ENCODE measurements around the gene SERTAD2.

The SERTAD2 gene

DNA sequence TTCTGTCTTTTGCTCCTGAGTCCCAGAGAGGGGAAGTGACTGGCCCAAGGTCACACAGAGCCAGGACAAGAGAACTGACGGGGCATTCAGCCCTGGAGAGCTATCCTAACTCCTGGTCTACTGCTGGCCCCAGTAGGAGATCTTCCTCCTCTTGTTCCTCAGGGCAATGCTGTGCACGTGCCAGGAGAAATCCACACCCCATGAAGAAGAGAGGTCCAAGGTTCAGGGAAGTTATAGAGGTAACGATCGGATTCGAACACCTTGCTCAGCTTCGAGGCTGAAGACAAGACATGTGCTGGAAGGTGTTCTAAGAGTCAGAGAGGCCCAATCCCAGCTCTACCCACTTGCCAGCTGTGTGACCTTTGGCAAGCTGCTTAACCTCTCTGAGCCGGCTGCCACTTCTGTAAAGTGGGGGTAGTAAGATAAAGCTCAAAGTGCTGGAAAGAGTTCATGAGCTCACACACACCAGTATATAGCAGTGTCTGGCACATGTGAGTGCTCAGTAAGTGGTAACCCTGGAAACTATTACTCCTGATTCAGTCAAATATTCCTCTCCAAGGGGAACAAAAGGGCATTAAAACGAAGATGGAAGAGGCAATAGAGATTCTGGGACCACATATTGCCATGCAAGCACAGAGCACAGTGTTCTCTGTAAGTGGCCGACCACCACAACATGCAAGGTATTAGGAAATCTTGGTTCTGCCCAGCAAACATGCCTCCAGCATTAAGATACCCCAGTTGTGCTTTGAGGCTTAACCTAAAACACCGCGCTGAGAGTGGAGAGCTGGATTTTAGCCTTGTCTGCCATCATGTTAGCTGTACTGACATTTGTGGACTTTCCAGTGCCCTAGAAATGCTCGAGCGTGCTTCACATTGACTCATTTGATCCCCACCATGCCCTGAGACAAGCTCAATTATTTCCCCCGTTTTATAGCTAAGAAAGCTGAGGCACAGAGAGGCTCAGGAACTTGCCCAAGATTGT lies 25.6 kb downstream of the SERTAD2 start:
- no peak for DNase-seq

- no peak for DNase-seq
These were observed 26.6 kb downstream of the SERTAD2 start for GRCh38 chr2:64626963-64627760.

GRCh38 chr2:64626146-64626809 lies 27.4 kb downstream of the SERTAD2 start:
- no peak for DNase-seq

- no peak for DNase-seq
These were observed 28.2 kb downstream of the SERTAD2 start for GRCh38 chr2:64625299-64626145.

DNA sequence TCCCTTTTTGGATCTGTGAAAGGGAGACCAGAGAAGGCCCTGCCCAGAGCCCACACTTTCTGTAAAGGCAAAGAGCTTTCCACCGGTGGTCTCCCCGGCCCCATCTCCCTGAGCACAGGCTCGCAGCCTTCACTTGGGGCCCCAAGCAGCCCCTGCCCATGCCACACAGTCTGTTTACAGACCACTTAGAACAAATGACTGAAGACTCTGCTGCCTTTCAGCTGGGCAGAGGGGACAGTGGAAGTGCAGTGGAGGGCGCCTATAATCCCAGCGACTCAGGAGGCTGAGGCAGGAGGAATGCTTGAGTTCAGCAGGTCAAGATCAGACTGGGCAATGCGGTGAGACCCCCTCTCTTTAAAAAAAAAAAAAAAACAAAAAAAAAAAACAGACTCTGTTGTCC lies 28.9 kb downstream of the SERTAD2 start:
- DNase-seq, result no peak

GRCh38 chr2:64624108-64624610 lies 29.6 kb downstream of the SERTAD2 start:
- no peak for DNase-seq

- no peak for DNase-seq
These were observed 30.4 kb downstream of the SERTAD2 start for GRCh38 chr2:64623242-64623850.

GRCh38 chr2:64622443-64623241 lies 31.1 kb downstream of the SERTAD2 start:
- DNase-seq, result no peak

DNA sequence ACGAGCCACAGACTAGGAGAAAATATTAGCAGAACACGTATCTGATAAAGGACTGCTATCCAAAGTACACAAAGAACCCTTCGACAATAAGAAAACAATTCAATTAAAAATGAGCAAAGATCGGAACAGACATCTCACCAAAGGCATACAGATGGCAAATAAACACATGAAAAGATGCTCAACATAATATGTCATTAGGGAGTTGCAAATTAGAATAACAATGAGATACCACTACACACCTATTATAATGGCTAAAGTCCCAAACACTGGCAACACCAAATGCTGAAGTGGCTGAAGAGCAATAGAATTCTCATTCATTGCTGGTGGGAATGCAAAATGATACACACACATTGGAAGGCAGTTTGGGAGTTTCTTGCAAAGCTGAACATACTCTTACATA lies 33.1 kb downstream of the SERTAD2 start:
- no peak for DNase-seq

GRCh38 chr2:64617631-64618151 lies 36.0 kb downstream of the SERTAD2 start:
- no peak for DNase-seq

DNA sequence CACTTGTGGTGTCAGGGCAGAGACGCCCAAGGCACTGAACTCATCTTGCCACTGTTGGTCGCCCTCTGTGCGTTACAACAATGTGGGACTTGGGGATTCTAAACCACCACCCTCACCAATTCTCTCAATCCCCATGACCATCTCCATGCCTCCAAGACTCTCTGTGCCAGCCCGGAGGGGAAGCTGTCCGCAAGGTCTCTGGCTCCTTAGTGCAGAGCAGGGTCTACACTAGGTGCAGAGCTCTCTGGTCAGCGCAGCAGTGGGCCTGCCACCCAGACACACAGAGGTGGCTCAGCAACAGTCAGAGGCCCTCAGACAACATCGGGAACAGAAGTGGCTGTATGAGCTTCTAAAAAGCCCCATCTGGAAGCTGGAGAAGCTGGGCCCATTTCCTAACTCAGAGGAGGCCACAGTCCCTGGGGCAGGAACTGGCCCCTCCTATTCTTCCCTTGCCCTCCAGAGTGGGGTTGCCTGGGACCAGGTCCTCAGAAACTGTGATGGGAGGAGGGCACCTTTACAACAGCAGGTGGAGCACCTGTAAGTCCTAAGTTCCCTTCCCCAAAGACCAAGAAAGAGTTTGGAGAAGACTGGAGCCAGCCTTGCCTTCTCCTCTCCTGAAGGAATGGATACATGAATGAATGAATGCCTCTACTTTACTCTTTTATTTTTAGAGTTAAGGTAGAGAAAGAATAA lies 37.7 kb downstream of the SERTAD2 start:
- DNase-seq, result no peak

- no peak for DNase-seq
These were observed 38.4 kb downstream of the SERTAD2 start for GRCh38 chr2:64615192-64615763.

DNA sequence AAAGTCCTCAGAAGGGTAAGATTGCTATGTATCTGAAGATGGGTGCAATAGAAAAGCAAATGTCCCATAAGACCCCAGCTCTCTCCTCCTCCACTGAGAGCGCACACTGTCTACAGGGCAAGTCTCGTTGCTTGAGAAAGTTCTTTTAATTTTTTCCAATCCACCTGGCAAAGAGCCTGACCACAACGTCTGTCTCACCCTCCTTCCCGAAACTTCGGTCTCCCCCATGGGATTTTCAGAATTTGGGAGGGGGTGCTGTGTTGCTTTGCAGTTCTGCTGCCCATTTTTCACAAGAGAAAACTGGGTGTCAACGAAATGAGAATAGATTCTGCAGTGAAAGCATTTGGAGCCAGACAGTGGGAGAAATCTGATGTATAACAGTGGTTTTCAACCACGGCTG lies 40.4 kb downstream of the SERTAD2 start:
- DNase-seq, result no peak

- no peak for DNase-seq
These were observed 41.0 kb downstream of the SERTAD2 start for GRCh38 chr2:64612575-64613195.

DNA sequence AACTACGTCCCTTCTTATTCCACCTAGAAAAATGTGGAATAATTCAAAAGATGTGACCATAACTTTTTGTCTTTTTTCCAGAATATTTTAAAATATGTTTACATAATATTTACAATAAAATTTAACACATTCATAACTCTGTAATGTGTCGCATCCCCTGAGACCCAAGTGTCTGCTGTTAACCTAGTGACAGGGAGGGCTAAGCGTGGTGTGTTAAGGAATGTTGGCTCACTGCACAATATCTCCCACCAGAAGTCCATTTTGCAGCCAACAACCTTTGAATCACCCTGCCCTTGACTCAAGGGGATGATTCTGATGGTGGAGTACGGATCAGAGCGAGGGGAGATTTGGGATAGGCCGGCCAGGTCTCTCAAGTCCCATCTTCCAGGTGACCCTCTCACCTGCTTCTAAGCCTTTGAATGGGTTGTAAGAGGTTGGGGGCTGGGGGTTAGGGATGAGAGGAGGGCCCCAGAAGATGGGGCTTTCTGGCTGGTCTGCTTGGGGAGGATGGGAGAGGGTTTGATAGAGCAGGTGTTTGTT lies 43.3 kb downstream of the SERTAD2 start:
- no peak for DNase-seq

GRCh38 chr2:64609942-64610281 lies 43.8 kb downstream of the SERTAD2 start:
- DNase-seq, result no peak

DNA sequence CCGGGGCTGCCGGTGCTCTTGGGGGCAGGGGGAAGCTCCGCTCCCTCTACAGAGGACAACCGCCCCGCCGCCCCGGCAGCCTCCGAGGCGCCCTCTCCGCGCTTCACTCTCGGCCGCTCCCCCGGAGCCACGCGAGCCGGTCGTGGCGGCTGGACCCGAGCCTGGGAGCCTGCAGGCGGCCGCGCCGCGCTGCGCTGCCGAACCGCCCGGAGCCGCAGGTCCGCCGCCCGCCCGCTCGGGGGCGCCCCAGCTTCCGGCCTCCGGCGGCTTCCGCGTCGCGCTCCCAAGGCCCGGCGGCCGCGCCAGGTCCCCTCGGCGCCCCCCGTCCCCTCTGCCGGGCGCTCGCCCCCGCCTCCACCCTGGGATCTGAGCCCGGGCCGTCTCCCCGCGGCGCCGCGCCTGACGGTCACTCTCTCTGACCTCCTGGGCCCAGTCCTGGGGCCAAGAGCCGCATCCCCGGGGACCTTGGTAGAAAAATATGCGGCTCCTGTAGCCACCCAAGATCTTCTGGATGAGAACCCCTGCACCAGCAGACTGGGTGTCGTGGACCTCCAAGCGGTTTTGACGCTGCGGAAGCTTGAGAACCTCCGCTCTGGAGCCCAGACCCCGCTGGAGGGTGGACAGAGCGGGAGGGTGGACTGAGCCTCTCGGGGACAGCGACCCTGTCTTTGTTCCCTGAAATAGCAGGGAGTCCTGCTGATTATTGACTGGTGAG lies 44.3 kb downstream of the SERTAD2 start:
- peak; percentile 61 to 74 for DNase-seq

DNA sequence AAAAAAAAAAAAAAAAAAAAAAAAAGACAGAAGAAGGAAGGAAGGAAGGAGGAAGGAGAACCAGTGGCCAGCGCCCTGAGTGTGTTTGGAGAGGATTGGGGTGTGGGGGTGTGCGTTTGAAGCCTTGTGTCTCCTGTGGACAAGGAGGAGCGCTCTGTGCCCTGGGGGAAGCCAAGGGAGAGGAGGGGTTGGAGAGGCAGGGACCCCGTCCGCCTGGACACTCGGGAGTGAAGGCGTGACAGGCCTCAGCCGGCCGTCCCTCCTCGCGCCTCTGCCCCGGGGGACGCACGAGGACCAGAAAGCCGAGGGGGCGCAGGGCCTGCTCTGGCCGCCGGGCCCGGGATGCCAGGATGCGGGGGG lies 44.9 kb downstream of the SERTAD2 start:
- DNase-seq, result no peak

Data from stimulated activated CD4-positive, alpha-beta T cell treated with anti-CD3 and anti-CD28 coated beads, Interleukin-2, amount 100 ng/mL, for 48 hours (primary cell).